Hematopoietic multipotent progenitor cell treated with erythropoietin and hydrocortisone succinate and interleukin-3 and kit ligand, for 6 days (in vitro differentiated cells): ENCODE measurements around the gene CDK5.
A peak's percentile ranks its signal among the peaks of the same experiment; 100 is the strongest.
"Not testable (repeated sequence)": the region's sequence is repeated elsewhere in the genome, so short reads cannot be mapped to it uniquely, and the experiment has no call there.

Experiments
- DNase-seq: peaks from one replicate; pipeline ENCODE4 v3.0.0-alpha.2; 2015

Gene CDK5

GRCh38 chr7:151056283-151056665 lies 1.4 kb downstream of the CDK5 start:
- DNase-seq = no peak

GRCh38 chr7:151053751-151054150 lies 3.9 kb downstream of the CDK5 start:
- no peak for DNase-seq

- no peak for DNase-seq
Measured at GRCh38 chr7:151053096-151053495, 4.6 kb downstream of the CDK5 start.

GRCh38 chr7:151051108-151051507 lies 6.6 kb downstream of the CDK5 start:
- DNase-seq = peak; percentile 78

- no peak for DNase-seq
Measured at GRCh38 chr7:151048911-151049463, 8.7 kb downstream of the CDK5 start.

GRCh38 chr7:151047976-151048815 lies 9.5 kb downstream of the CDK5 start, which contains the start of gene ASIC3:
Gene ASIC3 (plus strand): TSS chr7:151048531. CDS start chr7:151048886, 355 bp downstream.
- DNase-seq = no peak

GRCh38 chr7:151046603-151047573 lies 10.8 kb downstream of the CDK5 start:
- peak; percentile 75 for DNase-seq

- no peak for DNase-seq
Measured at GRCh38 chr7:151045967-151046366, 11.7 kb downstream of the CDK5 start.

GRCh38 chr7:151045262-151045661 lies 12.4 kb downstream of the CDK5 start:
- DNase-seq = no peak

- no peak for DNase-seq
Measured at GRCh38 chr7:151043959-151044358, 13.7 kb downstream of the CDK5 start.

- DNase-seq = not testable (repeated sequence)
Measured at GRCh38 chr7:151043449-151043848, 14.2 kb downstream of the CDK5 start.

- no peak for DNase-seq
Measured at GRCh38 chr7:151040616-151041375, 16.9 kb downstream of the CDK5 start.

- DNase-seq = peak; percentile 48
Measured at GRCh38 chr7:151039850-151040548, 17.7 kb downstream of the CDK5 start.

GRCh38 chr7:151038951-151039849 lies 18.5 kb downstream of the CDK5 start:
- peak; percentile 98 for DNase-seq

GRCh38 chr7:151035902-151036301 lies 21.8 kb downstream of the CDK5 start:
- DNase-seq = no peak

- no peak for DNase-seq
Measured at GRCh38 chr7:151035026-151035717, 22.5 kb downstream of the CDK5 start.

- no peak for DNase-seq
Measured at GRCh38 chr7:151034312-151035025, 23.2 kb downstream of the CDK5 start.

GRCh38 chr7:151033864-151034249 lies 23.8 kb downstream of the CDK5 start:
- no peak for DNase-seq
